Activated CD4-positive, alpha-beta T cell treated with anti-CD3 and anti-CD28 coated beads for 1 hour (primary cell): Measurements from ENCODE around the gene SYNE2.
"Not testable (repeated sequence)": the region's sequence is repeated elsewhere in the genome, so short reads cannot be mapped to it uniquely, and the experiment has no call there.

Experiments
- DNase-seq: peaks from one replicate; pipeline ENCODE4 v3.0.0-alpha.2; 2020

Gene SYNE2

DNA sequence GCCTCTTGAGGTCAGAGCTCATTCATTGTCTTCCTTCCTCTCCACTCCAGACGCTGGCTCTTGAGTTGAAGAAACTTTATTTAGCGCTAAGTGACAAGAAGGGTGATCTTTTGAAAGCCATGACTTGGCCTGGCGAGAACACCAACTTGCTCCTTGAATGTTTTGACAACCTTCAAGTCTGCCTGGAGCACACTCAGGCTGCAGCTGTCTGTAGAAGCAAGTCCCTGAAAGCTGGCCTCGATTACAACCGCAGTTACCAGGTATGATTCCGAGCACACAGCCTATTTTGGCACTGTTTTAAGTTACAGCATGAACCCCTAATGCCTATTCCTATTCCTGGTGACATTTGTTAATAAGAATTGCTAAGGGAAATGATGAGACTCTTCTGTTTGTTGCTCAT is 273.7 kb downstream of the SYNE2 start:
- DNase-seq = no peak

DNA sequence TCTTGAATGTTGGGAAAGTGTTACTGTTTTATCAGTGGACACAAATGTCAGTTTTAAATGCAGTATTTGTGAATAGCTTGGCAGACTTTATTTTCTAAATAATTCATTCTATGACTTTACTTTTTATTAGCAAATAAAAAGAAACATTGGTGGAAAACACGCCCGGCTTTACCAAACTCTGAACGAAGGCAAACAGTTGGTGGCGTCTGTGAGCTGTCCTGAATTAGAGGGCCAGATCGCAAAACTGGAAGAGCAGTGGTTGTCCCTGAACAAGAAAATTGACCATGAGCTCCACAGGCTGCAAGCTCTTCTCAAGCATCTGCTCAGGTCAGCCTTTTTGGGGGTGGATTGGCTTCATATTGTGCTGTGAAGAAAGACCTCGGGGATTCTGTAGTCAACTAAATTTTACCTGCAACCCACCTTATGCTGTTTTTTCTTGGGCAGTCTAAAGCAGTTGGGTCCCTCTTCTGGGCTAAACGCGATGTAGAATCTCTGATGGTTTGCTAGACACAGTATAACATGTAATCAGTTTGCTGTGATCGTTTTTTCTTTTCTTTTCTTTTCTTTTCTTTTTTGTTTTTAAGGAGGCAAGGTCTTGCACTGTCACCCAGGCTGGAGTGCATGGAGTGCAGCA is 285.0 kb downstream of the SYNE2 start:
- no peak for DNase-seq

DNA sequence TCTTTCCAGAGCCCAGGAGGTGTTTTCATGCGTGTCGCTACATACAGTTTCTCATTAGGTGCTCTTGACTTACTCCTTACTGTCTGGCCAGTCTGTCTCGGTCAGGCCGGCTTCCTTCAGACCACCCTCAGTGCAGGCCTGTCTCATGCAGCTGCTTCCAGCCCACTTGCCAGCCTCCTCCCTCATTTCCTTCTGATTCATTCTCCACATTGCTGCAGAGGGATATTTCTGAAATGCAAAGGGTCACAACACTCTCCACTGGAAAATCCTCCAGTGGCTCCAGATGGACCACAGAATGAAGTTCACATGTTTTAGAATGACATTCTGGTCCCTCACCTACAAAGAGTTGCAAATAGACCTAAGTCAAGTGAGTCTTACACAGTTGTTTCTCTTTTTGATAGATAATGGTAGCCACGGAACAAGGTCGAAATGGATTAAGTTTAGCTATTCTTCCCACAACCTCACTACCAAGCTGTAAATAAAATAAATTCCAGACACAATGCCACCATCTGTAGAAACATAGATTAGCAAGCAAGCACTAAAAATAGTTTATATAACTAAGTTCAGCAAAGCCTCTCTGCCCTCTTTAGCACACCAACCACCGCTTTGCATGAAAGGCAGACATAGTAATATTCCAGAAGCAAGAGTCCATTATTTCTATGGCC is 294.5 kb downstream of the SYNE2 start:
- no peak for DNase-seq

DNA sequence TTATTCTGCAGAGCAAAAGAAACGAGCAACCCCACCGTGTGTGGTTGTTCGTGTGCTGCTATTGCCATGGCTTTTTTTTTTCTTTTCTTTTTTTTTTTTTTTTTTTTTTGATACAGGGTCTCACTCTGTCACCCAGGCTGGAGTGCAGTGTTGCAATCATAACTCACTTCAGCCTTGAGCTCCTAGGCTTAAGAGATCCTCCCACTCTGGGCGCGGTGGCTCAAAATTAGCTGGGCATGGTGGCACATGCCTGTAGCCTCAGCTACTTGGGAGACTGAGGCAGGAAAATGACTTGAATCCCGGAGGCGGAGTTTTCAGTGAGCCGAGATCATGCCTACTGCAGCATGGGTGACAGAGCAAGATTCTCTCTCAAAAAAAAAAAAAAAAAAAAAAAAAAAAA is 297.1 kb downstream of the SYNE2 start:
- no peak for DNase-seq

DNA sequence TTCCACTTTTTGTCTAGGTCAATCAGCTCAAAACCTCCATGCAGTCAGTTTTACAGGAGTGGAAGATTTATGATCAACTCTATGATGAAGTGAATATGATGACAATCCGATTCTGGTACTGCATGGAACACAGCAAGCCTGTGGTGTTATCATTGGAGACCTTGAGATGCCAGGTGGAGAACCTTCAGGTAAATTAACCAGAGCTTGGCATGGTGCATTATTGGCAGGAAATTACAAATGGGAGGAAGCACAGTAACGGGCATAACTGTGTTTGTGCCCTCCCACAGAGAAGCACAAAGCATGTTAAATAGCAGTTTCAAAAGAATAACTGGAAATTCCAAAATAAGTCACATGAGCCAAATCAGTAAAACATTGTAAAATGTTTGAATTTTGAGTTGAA is 305.8 kb downstream of the SYNE2 start:
- no peak for DNase-seq

DNA sequence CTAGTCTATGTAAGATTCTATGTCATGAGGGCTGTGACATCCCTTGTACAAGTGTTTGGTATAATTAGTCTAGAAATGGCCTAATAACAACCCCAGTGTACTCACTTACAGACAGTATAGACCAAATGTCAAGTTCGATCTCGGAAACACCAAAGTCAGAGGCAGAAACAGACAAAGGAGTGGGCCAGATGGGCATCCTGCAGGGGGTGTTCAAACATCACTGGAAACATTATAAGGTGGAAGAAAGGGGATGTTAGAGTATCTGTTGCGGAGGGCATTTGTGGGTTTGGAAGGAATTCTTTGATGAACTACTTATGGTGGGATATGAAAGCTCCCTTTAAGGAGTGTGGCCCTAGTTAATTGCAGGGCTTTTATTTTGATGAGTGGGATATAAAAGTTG is 306.8 kb downstream of the SYNE2 start:
- no peak for DNase-seq

DNA sequence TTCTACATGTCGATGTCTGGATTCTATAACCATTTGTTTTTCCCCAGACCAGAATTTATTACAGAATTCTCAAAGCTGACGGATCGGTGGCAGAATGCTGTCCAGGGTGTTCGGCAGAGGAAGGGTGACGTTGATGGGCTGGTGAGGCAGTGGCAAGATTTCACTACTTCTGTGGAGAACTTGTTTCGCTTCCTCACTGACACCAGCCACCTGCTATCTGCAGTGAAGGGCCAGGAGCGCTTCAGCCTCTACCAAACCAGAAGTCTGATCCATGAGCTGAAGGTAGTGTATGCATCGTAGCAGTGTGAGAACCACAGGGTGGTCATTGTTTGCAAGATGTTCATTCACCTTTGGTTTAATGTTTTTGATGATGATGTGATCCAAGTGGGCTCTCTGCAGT is 317.4 kb downstream of the SYNE2 start:
- DNase-seq = no peak

DNA sequence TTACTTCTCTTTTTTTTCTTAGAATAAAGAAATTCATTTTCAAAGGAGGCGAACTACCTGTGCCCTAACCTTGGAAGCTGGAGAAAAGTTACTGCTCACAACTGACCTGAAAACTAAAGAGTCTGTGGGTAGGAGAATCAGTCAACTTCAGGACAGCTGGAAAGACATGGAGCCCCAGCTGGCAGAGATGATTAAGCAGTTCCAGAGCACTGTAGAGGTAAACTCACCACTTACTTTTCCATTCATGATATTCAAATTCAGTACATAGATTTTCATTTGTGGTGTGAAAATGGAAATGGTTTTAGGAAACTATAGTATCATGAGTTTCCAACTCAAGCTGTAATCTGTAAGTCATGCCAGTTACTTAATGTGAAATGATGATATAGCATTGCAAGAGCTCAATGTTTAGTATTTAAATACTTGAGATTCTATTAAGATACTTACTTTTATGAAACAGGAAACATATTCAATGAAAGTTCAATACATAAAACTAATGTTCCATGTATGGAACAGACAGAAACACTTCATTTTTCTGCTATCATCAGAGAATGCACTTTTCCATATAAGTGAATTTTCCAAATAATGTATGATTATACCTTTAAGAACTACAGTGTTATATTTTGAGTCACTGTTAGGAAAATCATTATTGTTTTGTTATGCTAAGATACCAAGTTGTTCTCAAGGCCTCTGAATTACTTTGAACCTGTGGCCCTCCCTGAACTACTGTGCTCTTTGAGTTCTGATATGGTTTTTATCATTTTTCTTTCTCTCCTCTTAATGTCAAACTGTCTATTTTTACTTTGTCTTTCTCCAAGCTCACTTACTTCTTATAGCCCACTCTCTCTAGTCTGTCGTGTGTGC is 322.3 kb downstream of the SYNE2 start:
- no peak for DNase-seq

DNA sequence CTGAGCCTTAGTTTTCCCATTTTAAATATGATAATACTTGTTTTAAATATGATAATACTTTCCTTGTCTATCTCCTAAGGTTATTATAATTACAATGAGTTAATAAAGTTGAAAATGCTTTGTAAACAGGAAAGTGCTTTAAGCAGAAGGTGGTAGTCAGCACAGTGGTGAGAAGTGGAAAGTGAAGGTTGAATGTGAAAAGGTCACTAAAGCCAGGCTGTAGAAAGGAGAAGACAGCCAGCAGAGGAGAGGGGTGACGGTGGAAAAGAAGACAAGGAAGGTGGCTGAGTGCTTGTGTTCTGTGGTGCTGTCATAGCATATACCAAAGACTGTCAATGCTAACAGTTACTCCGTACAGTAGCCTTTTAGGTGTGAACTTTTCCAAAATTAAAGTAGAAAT is 323.5 kb downstream of the SYNE2 start:
- no peak for DNase-seq

DNA sequence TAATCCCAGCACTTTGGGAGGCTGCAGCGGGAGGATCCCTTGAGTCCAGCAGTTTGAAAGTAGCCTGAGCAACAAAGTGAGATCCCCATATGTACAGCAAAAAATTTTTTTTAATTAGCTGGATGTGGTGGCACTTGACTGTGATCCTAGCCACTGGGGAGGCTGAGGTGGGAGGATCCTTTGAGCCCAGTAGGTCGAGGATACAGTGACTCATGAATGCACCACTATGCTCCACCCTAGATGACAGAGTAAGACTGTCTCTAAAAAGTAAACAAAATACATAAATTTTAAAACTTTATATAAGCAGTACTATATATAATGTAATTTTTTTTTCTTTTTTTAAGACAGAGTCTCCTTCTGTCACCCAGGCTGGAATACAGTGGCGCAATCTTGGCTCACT is 326.0 kb downstream of the SYNE2 start:
- no peak for DNase-seq

DNA sequence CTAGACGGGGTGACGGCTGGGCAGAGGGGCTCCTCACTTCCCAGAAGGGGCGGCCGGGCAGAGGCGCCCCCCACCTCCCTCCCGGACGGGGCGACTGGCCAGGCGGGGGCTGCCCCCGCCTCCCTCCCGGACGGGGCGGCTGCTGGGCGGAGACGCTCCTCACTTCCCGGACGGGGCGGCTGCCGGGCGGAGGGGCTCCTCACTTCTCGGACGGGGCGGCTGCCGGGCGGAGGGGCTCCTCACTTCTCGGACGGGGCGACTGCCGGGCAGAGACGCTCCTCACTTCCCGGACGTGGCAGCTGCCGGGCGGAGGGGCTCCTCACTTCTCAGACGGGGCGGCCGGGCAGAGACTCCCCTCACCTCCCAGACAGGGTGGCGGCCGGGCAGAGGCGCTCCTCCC is 330.1 kb downstream of the SYNE2 start:
- not testable (repeated sequence) for DNase-seq

DNA sequence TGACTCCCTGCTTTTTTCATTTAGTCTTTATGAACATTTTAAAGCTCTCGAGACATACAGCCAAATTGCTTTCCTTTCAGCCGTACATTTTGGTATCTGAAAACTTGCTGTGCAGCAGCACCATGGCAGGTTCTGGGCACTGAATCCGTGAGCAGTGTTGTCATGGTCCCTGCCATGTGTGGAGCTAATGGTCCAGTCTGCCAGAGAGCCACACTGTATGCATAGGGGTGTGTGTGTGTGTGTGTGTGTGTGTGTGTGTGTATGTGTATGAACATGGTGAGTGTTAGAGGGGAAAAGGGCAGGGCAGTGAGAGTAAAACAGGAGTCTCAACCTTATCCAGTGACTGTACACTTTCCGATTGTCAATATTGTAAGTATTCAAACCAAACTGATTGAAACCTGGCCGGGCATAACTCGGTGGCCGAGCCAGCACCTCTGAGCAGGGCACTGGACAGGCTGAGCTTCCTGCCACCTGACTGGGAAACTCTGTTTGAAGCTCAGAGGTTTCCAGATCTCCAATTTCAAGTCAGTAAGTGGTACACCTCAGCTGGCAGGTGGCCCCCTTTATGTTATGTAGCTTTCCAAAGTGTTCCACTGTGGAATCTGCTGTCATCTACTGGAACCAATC is 331.4 kb downstream of the SYNE2 start:
- no peak for DNase-seq

DNA sequence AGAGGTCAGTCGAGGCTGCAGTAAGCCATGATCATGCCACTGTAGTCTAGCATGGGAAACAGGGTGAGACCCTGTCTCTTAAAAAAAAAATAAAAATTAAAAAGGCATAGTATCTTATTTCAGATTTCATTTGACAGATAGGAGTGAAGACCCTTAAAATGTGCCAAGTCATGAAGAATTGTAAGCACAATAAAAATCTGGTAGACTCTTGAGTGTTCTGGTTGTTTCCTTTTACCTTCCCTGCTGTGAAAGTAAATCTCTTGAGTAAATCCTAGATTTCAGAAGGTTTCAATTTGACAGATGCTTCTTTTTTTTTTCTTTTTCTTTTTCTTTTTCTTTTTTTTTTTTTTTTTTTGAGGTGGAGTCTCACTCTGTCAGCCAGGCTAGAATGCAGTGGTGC is 332.4 kb downstream of the SYNE2 start:
- no peak for DNase-seq

DNA sequence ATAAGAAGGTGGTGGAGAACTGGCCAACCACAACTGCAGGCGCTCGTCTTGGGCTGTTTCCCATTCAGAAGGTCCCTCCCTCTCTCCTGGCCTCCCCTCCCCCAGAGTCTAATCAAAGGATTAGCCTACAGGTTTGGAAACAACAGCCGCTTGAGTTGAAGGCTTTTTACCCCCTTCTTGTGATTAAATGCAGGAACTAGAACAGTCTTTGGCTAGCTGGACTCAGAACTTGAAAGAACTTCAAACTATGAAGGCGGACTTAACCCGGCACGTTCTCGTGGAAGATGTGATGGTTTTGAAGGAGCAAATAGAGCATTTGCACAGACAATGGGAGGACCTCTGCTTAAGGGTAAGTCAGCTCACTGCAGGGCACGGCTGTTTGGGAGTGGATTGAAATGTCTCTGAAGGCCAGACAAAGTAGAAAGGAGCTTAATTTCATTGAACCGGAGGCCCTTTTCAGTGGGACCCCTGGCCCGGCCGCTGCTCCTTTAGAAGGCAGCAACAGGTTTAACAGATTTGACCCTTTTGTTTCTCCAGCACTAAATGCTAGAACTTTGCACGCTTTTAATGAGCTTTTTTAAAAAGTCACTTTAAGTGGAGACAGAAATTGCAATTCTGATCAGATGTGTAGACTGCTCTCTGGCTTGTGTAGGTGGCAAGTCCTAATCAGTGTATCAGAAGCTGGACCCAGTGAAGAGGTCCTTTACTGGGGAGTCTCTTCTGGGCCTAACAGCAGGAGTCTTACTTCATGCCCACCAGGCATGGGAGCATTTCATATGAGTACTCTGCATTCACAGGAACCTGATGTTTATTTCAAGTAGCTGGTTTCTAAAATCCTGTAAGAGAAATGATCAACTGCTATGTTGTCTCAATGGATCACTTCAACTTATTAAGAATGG is 333.7 kb downstream of the SYNE2 start:
- DNase-seq = no peak

DNA sequence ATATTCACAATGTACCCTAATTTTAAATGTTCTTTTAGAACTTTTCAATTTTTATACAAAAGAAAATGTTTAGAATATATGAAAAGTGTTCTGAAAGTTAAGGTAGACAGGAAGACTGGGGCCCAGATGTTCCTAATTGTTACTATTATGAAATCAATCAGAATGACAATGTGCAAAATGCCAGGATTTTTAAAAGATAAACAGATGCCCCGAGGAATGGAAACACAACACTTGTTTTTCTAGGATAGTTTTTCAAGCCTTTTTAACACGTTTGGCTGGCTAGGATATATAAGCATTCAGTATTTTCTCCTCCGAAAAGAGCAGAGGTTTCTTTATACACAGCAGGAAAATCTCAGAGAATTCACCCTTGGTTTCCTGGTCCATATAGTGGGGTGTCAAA is 334.5 kb downstream of the SYNE2 start:
- DNase-seq = no peak

DNA sequence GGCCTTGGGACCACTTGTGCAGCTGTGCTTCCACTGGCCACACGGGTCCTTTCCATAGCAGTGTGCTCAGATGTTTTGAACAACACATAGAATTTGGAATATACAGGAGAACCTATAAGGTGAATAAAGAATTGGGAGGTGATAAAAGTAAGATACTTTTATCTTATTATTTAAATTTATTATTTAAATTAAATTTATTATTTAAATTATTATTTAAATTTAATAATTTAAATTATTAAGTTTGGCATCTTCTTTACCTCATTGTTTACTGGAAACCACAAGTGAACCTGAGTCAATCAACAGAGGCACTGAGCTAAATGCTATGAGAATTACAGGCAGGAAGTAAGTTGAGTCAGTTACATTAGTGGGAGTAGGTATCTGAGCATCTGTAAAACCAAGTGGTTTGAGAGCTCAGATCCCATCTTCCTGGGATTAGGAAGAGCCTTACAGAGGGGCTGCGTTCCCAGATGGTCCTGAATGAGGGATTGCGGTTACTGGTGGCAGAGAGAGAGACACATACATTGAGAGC is 338.2 kb downstream of the SYNE2 start:
- DNase-seq = no peak

DNA sequence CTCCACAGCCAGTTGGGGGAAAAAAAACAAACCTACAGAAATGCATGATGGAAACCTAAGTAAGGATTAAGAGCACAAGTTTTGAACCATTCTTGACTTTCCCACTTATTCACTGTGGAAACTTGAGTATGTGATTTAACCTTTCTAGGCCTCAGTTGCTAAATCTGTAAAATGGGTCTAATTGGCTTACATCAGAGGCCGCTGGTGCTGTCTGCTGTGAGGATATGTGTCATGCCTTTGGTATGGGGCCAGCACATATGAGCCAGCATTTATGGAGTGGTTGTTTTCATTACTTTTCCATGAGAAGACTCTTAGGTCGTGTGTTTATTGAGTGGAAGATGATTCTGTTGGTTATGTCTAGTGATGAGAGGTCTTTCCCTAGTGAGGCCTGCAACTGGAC is 339.0 kb downstream of the SYNE2 start:
- no peak for DNase-seq

DNA sequence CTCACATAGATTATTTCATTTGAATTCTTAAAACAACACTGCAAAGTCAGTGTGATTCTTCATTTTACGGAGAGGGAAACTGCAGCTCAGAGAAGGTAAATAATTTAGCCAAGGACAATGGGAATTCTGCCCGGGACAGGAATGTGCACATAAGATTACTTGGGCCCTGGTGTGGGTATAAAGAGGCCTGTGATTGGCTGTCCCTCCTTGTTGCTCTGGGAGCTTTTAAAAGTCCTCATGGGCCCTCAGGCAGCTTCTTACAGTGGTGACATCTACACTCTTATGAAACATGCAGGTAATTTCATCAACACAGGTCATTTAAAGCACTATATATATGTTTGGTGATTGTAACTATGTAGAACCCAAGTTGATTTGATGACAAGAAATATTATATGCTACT is 341.0 kb downstream of the SYNE2 start:
- no peak for DNase-seq

DNA sequence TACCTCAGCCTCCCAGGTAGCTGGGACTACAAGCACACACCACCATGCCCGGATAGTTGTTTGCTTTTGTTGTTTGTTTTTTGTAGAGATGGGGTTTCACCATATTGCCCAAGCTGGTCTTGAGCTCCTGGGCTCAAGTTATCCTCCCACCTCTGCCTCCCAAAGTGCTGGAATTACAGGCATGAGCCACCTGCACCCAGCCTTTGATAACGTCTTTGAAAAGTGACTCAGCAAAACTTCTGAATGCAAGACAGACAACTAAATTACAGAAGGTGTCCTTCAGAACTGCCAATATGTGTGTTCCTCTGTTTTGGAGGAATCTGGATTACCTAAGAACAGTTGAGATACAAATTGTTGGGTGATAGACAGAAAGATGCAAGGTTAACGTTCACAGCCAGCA is 341.6 kb downstream of the SYNE2 start:
- no peak for DNase-seq

DNA sequence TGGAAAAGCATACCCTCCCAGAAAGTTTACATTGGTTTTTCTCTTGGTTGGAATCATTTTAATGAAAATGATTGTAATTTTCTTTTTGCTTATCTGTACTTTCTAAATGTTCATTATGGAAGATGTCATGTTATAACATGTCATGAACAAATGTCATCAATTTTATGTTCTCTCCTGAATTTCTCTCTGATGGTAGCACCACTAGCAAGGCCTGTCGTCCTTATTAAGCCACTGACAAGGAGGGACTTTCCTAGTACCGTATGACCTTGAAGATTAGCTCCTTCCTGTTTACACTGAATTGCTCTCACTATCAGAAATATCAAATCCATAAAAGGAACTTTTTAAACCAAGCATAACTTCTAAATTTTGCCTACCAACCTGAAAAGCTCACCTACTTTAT is 342.4 kb downstream of the SYNE2 start:
- no peak for DNase-seq

DNA sequence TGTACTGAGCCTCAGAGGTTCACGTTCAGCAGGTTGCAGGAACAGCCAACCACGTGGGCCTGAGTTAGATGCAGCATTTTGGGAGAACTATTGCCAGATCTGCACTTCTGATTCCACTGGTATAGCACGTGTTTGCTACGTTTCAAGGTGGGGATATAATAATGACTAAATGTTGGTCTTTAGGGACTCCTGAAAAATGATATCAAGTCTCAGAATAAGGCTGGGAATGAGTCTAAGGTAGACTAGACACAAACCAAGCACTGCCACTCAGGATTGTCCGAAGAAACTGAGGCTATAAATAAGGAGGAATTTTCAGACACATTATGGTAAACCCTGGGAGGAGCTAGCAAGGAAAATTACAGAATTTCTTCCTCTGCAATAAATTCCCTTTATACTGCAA is 343.3 kb downstream of the SYNE2 start:
- no peak for DNase-seq

DNA sequence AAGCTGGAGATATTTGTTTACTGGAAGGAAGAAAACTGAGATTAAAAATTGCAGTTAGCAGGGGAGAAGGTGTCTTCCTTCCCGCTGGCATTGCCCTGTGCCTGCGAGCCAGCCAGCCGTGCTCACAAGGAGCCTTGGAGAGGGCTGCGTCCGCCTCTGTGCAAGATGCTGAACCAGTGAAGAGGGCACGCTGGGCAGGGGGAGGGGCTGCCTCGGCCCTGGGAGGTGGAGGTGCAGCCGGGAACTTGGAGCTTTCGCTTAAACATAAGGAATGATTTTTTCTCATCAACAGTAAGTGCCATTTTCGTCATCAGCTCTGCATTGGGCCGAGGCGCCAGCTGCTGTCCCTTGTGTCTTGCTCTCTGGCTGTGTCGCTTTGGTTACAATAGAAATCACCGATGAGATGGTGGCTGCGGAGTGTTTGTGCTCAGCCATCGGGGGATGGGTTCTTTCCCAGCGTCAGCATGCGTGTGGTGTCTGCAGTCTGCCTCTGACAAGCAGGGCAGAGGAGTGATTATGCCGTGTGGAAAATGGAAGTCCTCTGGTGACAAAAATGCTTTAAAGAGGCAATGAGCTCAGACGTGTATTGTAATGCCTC is 344.1 kb downstream of the SYNE2 start:
- no peak for DNase-seq
